Hepatocyte (in vitro differentiated cells): ENCODE measurements around the gene TEX11.

Experiments
- EZH2 ChIP-seq: fragments of 200-600 bp; sonication (generic); IDR thresholded peaks from 2 replicates; pipeline ENCODE4 v1.6.1; 2016; ENCODE audit warnings: antibody characterized with exemption, mild to moderate bottlenecking, borderline replicate concordance
- EZH2phosphoT487 ChIP-seq: fragments of 200-600 bp; sonication (generic); IDR thresholded peaks from one replicate; pipeline ENCODE4 v1.6.1; 2018; ENCODE audit warnings: antibody characterized with exemption, mild to moderate bottlenecking, low read depth, moderate library complexity; ENCODE audit not compliant: unreplicated experiment, severe bottlenecking
- TF ChIP-seq, protein P1 (sequence below): fragments of 200-600 bp; sonication (generic); IDR thresholded peaks from 2 replicates; pipeline ENCODE4 v1.5.1; 2016; ENCODE audit warnings: antibody characterized with exemption, mild to moderate bottlenecking; ENCODE audit not compliant: poor library complexity

DNA sequence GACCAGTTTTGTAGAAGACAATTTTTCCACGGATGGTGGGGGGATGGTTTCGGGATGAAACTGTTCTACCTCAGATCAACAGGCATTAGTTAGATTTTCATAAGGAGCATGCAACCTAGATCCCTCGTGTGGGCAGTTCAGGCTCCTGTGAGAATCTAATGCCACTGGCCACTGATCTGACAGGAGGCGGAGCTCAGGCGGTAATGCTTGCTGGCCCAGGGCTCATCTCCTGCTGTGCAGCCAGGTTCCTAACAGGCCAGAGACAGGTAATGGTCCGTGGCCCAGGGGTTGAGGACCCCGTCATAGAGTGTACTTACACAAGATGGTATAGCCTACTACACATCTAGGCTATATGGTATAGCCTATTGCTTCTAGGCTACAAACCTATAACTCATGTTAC lies 7.0 kb downstream of the TEX11 start:
- TF ChIP-seq, protein P1, sequence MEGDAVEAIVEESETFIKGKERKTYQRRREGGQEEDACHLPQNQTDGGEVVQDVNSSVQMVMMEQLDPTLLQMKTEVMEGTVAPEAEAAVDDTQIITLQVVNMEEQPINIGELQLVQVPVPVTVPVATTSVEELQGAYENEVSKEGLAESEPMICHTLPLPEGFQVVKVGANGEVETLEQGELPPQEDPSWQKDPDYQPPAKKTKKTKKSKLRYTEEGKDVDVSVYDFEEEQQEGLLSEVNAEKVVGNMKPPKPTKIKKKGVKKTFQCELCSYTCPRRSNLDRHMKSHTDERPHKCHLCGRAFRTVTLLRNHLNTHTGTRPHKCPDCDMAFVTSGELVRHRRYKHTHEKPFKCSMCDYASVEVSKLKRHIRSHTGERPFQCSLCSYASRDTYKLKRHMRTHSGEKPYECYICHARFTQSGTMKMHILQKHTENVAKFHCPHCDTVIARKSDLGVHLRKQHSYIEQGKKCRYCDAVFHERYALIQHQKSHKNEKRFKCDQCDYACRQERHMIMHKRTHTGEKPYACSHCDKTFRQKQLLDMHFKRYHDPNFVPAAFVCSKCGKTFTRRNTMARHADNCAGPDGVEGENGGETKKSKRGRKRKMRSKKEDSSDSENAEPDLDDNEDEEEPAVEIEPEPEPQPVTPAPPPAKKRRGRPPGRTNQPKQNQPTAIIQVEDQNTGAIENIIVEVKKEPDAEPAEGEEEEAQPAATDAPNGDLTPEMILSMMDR = no peak
- no peak for TF ChIP-seq EZH2phosphoT487
- TF ChIP-seq EZH2 = no peak
